VCaP (cell line): ENCODE data around the gene STAMBP.

Experiments
- H3K27ac ChIP-seq: fragments of 450-650 bp; 2 replicates; pipeline ENCODE4 v1.5.1; 2017
- TF ChIP-seq, protein P1 (sequence below): fragments of 450-650 bp; conservative IDR thresholded peaks from 2 replicates; pipeline ENCODE4 v1.5.1; 2017; ENCODE audit warnings: mild to moderate bottlenecking, moderate library complexity

Gene STAMBP

DNA sequence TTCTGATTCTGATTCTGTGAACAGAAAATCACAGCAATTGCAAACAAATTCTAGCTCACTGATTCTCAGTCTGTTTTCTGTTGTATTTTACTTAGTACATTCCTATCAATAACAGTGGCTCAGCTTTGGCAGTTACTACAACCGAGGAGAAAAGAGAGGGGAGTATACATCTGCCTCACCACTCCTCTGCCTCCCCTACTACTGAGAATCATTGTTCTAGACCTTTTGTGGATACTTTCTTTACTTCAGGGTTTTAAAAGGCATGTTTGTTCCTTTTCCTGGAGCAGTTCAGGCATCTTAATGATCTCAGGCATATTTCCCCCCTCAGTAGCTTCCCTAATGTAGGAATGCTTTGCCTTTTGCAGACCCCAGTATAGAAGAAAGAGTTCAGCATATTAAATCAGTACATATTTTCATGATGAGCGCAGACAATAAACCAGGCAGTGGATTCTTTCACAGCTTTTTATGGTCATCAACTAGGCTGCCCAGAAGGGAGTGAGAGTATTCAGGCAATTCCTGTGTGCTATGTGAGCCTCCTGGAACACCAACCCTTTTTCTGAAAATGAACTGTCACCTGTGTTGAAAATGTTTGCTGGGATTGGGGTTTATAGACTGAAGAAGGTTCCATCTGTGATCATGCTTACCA, 10.3 kb downstream of the STAMBP start:
- TF ChIP-seq, protein P1, sequence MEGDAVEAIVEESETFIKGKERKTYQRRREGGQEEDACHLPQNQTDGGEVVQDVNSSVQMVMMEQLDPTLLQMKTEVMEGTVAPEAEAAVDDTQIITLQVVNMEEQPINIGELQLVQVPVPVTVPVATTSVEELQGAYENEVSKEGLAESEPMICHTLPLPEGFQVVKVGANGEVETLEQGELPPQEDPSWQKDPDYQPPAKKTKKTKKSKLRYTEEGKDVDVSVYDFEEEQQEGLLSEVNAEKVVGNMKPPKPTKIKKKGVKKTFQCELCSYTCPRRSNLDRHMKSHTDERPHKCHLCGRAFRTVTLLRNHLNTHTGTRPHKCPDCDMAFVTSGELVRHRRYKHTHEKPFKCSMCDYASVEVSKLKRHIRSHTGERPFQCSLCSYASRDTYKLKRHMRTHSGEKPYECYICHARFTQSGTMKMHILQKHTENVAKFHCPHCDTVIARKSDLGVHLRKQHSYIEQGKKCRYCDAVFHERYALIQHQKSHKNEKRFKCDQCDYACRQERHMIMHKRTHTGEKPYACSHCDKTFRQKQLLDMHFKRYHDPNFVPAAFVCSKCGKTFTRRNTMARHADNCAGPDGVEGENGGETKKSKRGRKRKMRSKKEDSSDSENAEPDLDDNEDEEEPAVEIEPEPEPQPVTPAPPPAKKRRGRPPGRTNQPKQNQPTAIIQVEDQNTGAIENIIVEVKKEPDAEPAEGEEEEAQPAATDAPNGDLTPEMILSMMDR: no peak
- no peak overlapping the region for H3K27ac ChIP-seq

DNA sequence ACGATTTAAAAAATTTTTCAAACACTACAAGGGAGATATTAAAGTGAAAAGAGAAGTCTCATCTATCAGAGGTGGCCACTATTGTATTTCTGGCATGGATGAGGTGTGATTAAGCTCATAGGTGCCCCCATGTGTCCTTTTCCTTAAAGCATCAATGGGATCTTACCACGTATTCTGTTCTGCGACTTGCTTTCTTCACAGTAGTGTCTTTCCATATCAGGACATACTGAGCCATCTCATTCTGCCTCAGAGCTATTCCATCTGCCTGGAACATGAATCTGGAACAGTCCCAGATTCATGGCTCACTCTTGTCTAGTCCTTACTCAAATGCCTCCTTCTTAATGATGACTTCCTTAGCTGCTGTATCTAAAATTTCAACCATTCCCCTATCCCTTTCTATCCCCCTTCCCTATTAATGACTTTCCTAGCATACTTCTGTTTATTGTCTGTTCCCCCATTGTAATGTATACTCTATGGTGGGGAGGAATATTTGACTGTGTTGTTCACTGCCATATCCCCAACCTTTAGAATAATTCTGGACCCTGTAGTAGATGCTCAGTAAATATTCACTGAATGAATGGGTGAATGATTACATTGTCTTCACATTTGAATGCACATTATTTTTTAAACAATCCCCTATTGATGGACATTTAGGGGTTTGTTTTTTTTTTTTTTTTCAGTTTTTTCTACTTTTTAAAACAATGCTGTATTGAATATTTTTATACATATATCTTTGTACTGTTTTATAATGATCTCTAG, 11.1 kb downstream of the STAMBP start:
- no peak overlapping the region for H3K27ac ChIP-seq

DNA sequence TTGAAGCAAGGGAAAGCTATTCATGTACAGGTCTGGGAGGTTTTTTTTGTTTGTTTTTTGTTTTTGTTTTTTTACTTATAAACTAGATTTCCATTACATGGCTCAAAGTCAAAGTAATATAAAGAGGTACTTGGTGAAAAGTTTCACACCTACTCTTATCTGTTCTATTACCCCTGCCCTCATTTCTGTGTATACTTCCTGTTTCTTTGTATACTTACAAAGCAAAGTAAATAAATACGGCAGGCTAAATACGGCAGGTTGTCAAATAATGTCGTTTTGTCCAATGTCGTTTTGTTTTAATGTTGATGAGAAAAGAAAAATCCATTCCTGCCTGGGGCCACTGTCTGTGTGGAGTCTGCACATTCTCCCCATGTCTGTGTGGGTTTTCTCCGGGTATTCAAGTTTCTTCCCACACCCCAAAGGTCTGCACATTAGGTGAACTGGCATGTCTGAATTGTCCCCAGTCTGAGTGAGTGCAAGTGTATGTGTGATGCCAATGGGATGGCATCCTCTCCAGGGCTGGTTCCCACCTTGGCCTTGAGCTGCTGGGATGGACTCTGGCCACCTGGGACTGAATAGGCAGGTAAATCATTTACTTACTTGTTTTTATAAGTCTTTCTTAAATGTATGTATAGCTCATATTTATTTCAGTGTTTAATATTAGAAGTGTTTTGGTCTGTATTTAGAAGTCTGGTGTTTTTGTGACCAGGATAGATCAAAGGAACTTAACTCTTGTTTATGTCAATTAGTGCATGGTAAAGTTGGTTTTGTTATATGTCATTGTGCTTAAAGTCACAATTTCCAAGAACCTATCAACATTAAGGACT, 13.4 kb downstream of the STAMBP start:
- H3K27ac ChIP-seq: peak overlapping the region; percentile 20
- TF ChIP-seq, protein P1: no peak

More for the DNA sequence above, 11.1 kb downstream of the STAMBP start:
- TF ChIP-seq, protein P1: peak; percentile 20; the same call in 1 of the 2 replicates

DNA sequence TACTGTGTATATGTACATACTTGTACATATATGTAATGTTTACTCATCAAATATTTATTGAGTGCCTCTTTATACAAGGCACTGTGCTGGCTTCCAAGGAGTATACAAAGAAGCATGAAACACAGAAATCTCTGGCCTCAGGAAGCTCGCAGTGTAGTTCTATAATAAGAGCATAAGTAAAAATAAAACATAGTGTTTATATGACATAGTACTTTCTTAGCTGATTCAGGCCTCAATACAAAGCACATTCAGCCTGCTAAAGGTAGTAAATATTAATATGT, 13.9 kb downstream of the STAMBP start:
- H3K27ac ChIP-seq: peak overlapping the region; percentile 20
- TF ChIP-seq, protein P1: no peak

DNA sequence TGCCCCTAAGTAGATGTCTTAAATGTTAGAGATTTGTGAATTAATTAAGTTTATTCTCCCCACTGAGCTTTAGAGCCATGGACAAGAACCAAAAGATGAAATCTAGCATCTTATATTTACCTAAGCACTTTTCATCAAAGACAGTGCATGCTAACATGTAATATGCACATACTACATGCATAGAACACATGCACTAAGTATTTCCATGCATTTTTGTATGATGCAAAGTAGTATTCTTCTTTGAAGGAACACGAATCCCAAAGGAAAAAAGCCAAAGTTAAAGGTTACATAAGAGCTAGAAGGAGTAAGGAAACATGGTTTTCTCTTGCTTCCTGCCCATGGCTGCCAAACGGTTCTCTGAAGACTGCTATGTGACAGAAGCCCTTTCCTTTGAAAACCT, 15.3 kb downstream of the STAMBP start:
- no peak overlapping the region for H3K27ac ChIP-seq
- TF ChIP-seq, protein P1: no peak

DNA sequence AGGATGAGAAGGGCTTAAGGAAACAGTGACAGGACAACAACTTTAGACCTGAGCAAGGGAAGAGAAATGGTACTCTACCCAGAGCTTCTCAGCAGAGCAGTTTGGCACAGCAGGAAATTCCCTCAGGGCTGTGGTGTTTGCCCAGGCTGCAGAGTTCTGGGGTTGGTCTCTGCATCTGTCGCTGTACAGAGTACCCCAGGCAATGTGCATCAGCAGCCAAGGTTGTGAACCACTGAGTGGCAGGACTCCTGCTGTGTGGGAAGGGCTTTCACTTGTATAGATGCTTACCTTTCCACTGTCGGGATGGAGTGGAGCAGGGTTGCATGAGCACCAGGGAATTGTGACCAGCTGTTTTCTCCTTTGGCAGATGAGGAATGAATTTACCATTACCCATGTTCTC, 21.2 kb downstream of the STAMBP start:
- no peak overlapping the region for H3K27ac ChIP-seq
- TF ChIP-seq, protein P1: no peak

DNA sequence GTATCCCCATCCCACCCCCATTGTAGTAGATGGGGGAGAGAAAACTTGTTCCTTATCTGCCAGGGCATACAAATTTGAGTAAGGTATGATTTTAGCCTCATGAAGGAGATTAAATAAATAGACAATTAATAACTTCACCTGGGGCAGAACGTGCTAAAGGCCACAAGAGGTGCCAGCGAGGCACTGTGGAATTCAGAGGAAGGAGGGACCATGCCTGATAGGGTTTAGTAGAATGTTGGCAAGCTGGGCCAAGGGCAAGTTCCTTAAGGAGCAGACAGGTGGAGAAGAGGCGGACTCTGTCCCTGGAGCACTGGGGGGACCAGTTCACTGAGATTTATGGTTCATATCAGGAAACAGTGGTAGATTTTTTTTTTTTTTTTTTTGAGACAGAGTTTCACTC, 22.5 kb downstream of the STAMBP start:
- no peak overlapping the region for H3K27ac ChIP-seq
- TF ChIP-seq, protein P1: peak; percentile 66
